GM23338 (cell line): Measurements from ENCODE around the gene ITPRIP. TPM values are rescaled to one million over a fixed set of nuclear protein-coding genes. Genes with fewer than 3 reads are reported as not detected.

Experiments
- ATAC-seq: fragments of 200-7000 bp; cut with Tn5 transposase; 3 replicates; pipeline ENCODE4 v1.9.1; 2020
- DNase-seq: peaks from one replicate; pipeline ENCODE4 v3.0.0-alpha.2; 2015; ENCODE audit warnings: low spot score
- H2AFZ ChIP-seq: fragments of 200-600 bp; sonication (generic); 2 replicates; pipeline ENCODE4 v1.8.0; 2016; ENCODE audit warnings: antibody characterized with exemption, mild to moderate bottlenecking, moderate library complexity
- H3F3A ChIP-seq: fragments of 200-600 bp; sonication (generic); replicated peaks from 2 replicates; pipeline ENCODE4 v1.8.0; 2017; ENCODE audit warnings: antibody characterized with exemption, mixed run types, low read depth
- H3K27ac ChIP-seq: fragments of 200-600 bp; sonication (generic); 2 replicates; pipeline ENCODE4 v1.6.1; 2016; ENCODE audit warnings: low read depth
- H3K27me3 ChIP-seq: fragments of 200-600 bp; sonication (generic); 2 replicates; pipeline ENCODE4 v1.8.0; 2016; ENCODE audit warnings: mild to moderate bottlenecking, mixed run types, moderate library complexity; ENCODE audit not compliant: insufficient read depth
- H3K36me3 ChIP-seq: fragments of 200-600 bp; sonication (generic); 2 replicates; pipeline ENCODE4 v1.8.0; 2016; ENCODE audit warnings: mild to moderate bottlenecking; ENCODE audit not compliant: insufficient read depth
- H3K4me1 ChIP-seq: fragments of 200-600 bp; sonication (generic); 2 replicates; pipeline ENCODE4 v1.8.0; 2016; ENCODE audit warnings: mild to moderate bottlenecking, moderate library complexity; ENCODE audit not compliant: insufficient read depth
- H3K4me2 ChIP-seq: fragments of 200-600 bp; sonication (generic); 2 replicates; pipeline ENCODE4 v1.7.1; 2017; ENCODE audit warnings: mixed run types
- H3K4me3 ChIP-seq: fragments of 200-600 bp; sonication (generic); 2 replicates; pipeline ENCODE4 v1.6.1; 2016; ENCODE audit warnings: mixed run types
- H3K79me2 ChIP-seq: fragments of 200-600 bp; sonication (generic); replicated peaks from 2 replicates; pipeline ENCODE4 v1.8.0; 2017; ENCODE audit warnings: mild to moderate bottlenecking; ENCODE audit not compliant: insufficient read depth
- H3K9me2 ChIP-seq: fragments of 200-600 bp; sonication (generic); 2 replicates; pipeline ENCODE4 v1.8.0; 2017; ENCODE audit not compliant: insufficient read depth
- H4K20me1 ChIP-seq: fragments of 200-600 bp; sonication (generic); replicated peaks from 2 replicates; pipeline ENCODE4 v1.8.0; 2017; ENCODE audit warnings: mild to moderate bottlenecking; ENCODE audit not compliant: insufficient read depth
- H3K27ac Mint-ChIP-seq: 2 replicates; pipeline ENCODE4 v1.8.0; 2020; ENCODE audit warnings: inconsistent platforms, mild to moderate bottlenecking, moderate library complexity, mixed read lengths
- H3K27me3 Mint-ChIP-seq: 3 replicates; pipeline ENCODE4 v1.8.0; 2022; ENCODE audit warnings: low read depth, mild to moderate bottlenecking, moderate library complexity, mixed read lengths, inconsistent platforms; ENCODE audit not compliant: insufficient read depth, poor library complexity
- H3K36me3 Mint-ChIP-seq: 3 replicates; pipeline ENCODE4 v1.8.0; 2021; ENCODE audit warnings: low read depth, mild to moderate bottlenecking, inconsistent platforms, moderate library complexity, mixed read lengths
- H3K4me1 Mint-ChIP-seq: 3 replicates; pipeline ENCODE4 v1.8.0; 2020; ENCODE audit warnings: mild to moderate bottlenecking, inconsistent platforms, mixed read lengths
- H3K4me3 Mint-ChIP-seq: 3 replicates; pipeline ENCODE4 v1.8.0; 2021; ENCODE audit warnings: moderate library complexity, mild to moderate bottlenecking, inconsistent platforms, mixed read lengths
- H3K9me3 Mint-ChIP-seq: 3 replicates; pipeline ENCODE4 v1.8.0; 2020; ENCODE audit warnings: moderate library complexity, mild to moderate bottlenecking, inconsistent platforms, mixed read lengths
- CREB1 ChIP-seq: fragments of 250-450 bp; sonication (Bioruptor Pico); IDR thresholded peaks from 2 replicates; pipeline ENCODE4 v1.5.0; 2020; ENCODE audit warnings: low read depth, mild to moderate bottlenecking, moderate library complexity
- EZH2 ChIP-seq: fragments of 200-600 bp; sonication (generic); IDR thresholded peaks from one replicate; pipeline ENCODE4 v1.8.0; 2017; ENCODE audit warnings: antibody characterized with exemption, mild to moderate bottlenecking, low read depth; ENCODE audit not compliant: unreplicated experiment
- EZH2phosphoT487 ChIP-seq: fragments of 200-600 bp; sonication (generic); IDR thresholded peaks from one replicate; pipeline ENCODE4 v1.8.1; 2018; ENCODE audit warnings: antibody characterized with exemption; ENCODE audit not compliant: unreplicated experiment
- JUNB ChIP-seq: IDR thresholded peaks from one replicate; pipeline ENCODE4 v1.6.1; 2016; ENCODE audit warnings: antibody characterized with exemption; ENCODE audit not compliant: unreplicated experiment
- NANOG ChIP-seq: IDR thresholded peaks from 2 replicates; pipeline ENCODE4 v1.6.1; 2016; ENCODE audit warnings: antibody characterized with exemption, borderline replicate concordance
- ZNF114 ChIP-seq: fragments of 250-450 bp; sonication (Bioruptor Pico); IDR thresholded peaks from 2 replicates; pipeline ENCODE4 v1.5.0; 2020; ENCODE audit warnings: mild to moderate bottlenecking, moderate library complexity
- ZNF331 ChIP-seq: fragments of 250-450 bp; sonication (Bioruptor Pico); IDR thresholded peaks from 2 replicates; pipeline ENCODE4 v1.5.0; 2020; ENCODE audit warnings: low read depth, mild to moderate bottlenecking, moderate library complexity
- polyA plus RNA-seq: library from polyadenylated mRNA; unstranded; fragments of >200 nt; fragmentation: Nextera tagmentation; extraction: Ambion mirVana; gene quantifications from 2 replicates; pipeline ENCODE4 v1.2.1, GENCODE V29; 2016
- total RNA-seq: library from RNA; depleted of rRNA; stranded (reverse); fragments of >200 nt; shearing (Covaris generic); gene quantifications from 2 replicates; pipeline ENCODE4 v1.2.3, GENCODE V29; 2014
- TF ChIP-seq, protein P1 (sequence below), 2 experiments: fragments of 200-600 bp in 1 of 2; sonication (generic) in 1 of 2; conservative IDR thresholded peaks; 2 replicates each; pipeline versions ENCODE4 v1.5.1 to v1.6.1; 2016 to 2017; ENCODE audit warnings: antibody characterized with exemption in 2 of 2, low read depth in 2 of 2, mild to moderate bottlenecking in 2 of 2, moderate library complexity in 1 of 2
- TF ChIP-seq, protein P2 (sequence below): IDR thresholded peaks from 2 replicates; pipeline ENCODE4 v1.6.1; 2016; ENCODE audit warnings: antibody characterized with exemption
- TF ChIP-seq, protein P3 (sequence below): IDR thresholded peaks from one replicate; pipeline ENCODE4 v1.6.1; 2018; ENCODE audit warnings: antibody characterized with exemption; ENCODE audit not compliant: unreplicated experiment

Gene ITPRIP
- total and polyA plus RNA-seq, 2 experiments from 2014 or later = 6.9 to 15.2 TPM

DNA sequence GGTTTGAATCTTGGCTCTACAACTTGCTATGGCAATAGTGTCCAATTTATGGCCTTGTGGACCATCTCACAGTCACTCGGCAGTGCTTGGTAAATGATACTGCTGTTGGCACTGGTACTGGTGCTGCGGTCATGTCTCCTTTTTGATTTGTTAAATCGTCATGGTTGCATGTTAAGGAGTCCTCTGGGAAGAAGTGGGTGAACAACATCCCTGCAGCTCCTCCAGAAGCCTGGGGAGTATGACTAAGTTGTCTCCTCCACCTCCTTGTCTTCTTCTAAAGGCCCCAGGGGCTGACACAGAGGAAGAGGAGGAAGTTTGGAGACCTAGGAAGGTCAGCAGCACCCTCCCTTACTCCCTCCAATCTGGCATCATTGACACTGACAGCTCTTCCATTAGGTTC, 8.5 kb downstream of the ITPRIP start:
- peaks cover 93% of the 10 kb centered on the region for H3K4me1 Mint-ChIP-seq
- H3F3A ChIP-seq = peaks cover 7% of the 10 kb centered on the region
- H3K36me3 Mint-ChIP-seq = peaks cover 19% of the 10 kb centered on the region
- 0 out of 2 replicates have a peak, but pooled peaks cover 2% of the 10 kb centered on the region for H3K9me2 ChIP-seq
- H4K20me1 ChIP-seq = peaks cover 2% of the 10 kb centered on the region; the same call in 1 of the 2 replicates
- H3K4me1 ChIP-seq = peaks cover 76% of the 10 kb centered on the region
- H3K4me3 ChIP-seq = no peak overlapping the region; the same call in 1 of the 2 replicates
- peak overlapping the region; percentile 61 for H3K4me2 ChIP-seq
- H3K27ac ChIP-seq = peak overlapping the region; percentile 92
- H3K36me3 ChIP-seq = no peaks in the 10 kb centered on the region
- H3K9me3 Mint-ChIP-seq = no peaks in the 10 kb centered on the region; the same call in 2 of the 3 replicates
- peaks cover 97% of the 10 kb centered on the region for H3K79me2 ChIP-seq
- no peaks in the 10 kb centered on the region for H3K27me3 ChIP-seq
- ATAC-seq (no peak), DNase-seq (no peak)
- no peak overlapping the region; the same call in 2 of the 3 replicates for H3K4me3 Mint-ChIP-seq
- H2AFZ ChIP-seq = no peak overlapping the region
- 0 out of 2 replicates have a peak overlapping the region, but pooled peaks have one; percentile 49 for H3K27ac Mint-ChIP-seq
- peaks cover 12% of the 10 kb centered on the region for H3K27me3 Mint-ChIP-seq
- TF ChIP-seq JUNB = no peak
- no peak for TF ChIP-seq EZH2
- TF ChIP-seq, protein P1, sequence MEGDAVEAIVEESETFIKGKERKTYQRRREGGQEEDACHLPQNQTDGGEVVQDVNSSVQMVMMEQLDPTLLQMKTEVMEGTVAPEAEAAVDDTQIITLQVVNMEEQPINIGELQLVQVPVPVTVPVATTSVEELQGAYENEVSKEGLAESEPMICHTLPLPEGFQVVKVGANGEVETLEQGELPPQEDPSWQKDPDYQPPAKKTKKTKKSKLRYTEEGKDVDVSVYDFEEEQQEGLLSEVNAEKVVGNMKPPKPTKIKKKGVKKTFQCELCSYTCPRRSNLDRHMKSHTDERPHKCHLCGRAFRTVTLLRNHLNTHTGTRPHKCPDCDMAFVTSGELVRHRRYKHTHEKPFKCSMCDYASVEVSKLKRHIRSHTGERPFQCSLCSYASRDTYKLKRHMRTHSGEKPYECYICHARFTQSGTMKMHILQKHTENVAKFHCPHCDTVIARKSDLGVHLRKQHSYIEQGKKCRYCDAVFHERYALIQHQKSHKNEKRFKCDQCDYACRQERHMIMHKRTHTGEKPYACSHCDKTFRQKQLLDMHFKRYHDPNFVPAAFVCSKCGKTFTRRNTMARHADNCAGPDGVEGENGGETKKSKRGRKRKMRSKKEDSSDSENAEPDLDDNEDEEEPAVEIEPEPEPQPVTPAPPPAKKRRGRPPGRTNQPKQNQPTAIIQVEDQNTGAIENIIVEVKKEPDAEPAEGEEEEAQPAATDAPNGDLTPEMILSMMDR (conservative IDR thresholded peaks at IDR 0.05; ENCODE audit: low read depth in 2 of 2) = no peak
- no peak for TF ChIP-seq NANOG
- no peak for TF ChIP-seq ZNF114 (CRISPR knock-in tag)
- TF ChIP-seq ZNF331 = no peak
- TF ChIP-seq, protein P2, sequence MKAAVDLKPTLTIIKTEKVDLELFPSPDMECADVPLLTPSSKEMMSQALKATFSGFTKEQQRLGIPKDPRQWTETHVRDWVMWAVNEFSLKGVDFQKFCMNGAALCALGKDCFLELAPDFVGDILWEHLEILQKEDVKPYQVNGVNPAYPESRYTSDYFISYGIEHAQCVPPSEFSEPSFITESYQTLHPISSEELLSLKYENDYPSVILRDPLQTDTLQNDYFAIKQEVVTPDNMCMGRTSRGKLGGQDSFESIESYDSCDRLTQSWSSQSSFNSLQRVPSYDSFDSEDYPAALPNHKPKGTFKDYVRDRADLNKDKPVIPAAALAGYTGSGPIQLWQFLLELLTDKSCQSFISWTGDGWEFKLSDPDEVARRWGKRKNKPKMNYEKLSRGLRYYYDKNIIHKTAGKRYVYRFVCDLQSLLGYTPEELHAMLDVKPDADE = no peak
- TF ChIP-seq, protein P3, sequence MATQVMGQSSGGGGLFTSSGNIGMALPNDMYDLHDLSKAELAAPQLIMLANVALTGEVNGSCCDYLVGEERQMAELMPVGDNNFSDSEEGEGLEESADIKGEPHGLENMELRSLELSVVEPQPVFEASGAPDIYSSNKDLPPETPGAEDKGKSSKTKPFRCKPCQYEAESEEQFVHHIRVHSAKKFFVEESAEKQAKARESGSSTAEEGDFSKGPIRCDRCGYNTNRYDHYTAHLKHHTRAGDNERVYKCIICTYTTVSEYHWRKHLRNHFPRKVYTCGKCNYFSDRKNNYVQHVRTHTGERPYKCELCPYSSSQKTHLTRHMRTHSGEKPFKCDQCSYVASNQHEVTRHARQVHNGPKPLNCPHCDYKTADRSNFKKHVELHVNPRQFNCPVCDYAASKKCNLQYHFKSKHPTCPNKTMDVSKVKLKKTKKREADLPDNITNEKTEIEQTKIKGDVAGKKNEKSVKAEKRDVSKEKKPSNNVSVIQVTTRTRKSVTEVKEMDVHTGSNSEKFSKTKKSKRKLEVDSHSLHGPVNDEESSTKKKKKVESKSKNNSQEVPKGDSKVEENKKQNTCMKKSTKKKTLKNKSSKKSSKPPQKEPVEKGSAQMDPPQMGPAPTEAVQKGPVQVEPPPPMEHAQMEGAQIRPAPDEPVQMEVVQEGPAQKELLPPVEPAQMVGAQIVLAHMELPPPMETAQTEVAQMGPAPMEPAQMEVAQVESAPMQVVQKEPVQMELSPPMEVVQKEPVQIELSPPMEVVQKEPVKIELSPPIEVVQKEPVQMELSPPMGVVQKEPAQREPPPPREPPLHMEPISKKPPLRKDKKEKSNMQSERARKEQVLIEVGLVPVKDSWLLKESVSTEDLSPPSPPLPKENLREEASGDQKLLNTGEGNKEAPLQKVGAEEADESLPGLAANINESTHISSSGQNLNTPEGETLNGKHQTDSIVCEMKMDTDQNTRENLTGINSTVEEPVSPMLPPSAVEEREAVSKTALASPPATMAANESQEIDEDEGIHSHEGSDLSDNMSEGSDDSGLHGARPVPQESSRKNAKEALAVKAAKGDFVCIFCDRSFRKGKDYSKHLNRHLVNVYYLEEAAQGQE = no peak
- TF ChIP-seq EZH2phosphoT487 = no peak
- no peak for TF ChIP-seq CREB1
